GM21367 (cell line): ENCODE data around the gene TTC6.

Source experiments
- ATAC-seq: cut with Tn5 transposase; IDR thresholded peaks from one replicate; pipeline ENCODE4 v1.9.1; 2021; ENCODE audit not compliant: unreplicated experiment

Gene TTC6

DNA sequence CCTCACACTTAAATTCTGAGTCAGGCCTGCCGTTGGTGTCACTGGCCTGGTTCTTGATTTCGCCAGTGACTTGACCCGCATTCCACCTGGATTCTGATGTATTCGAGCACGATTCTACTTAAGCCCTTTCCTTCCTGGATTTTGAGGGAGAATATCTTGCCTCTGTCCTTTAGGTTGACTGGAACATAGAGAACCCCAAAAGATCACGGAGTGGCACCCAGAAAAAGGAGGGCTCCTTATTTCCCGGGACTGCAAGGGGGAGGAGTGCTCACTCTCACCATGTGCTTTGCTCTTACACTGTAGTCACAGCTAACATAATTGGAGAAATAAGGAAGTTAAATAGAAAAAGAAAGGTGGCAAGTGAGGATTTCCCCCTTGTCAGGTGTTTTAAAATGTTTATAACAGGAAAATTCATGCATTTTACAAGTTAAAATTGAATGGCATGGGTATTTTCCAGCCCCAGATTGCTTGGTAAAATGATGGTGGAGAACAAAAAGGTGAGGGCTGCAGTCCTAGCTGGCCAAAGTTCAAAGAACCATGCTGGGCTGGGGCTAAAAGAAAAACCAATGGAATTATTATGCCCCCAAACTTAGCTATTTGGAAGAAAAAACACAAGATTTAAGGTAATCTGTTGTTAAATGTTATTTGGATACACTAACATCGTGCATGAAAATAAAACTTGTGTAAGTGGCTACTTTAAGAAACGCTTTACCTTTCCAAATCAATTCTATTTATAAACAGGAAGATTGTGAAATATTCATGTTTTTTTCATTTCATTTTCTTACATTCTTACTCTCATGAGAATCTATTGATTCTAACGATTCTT lies 9.2 kb upstream of the TTC6 start:
- ATAC-seq: no peak

DNA sequence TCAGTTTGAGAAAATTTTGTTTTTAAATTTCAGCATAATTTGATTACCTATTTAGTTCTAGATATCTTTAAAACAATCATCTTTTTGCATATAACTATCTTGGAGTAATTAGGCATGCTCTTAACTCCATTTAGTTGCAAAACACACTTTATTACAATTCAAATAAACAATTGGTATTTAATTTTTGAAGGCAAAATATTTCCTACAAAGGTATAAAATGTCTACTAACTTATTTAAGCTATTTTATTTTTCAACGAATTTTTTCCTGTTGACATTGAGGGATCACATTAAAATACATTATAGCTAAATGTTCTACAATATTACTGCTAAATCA lies 8.7 kb upstream of the TTC6 start:
- no peak for ATAC-seq

GRCh38 chr14:37587131-37587803 lies 8.2 kb upstream of the TTC6 start:
- no peak for ATAC-seq

DNA sequence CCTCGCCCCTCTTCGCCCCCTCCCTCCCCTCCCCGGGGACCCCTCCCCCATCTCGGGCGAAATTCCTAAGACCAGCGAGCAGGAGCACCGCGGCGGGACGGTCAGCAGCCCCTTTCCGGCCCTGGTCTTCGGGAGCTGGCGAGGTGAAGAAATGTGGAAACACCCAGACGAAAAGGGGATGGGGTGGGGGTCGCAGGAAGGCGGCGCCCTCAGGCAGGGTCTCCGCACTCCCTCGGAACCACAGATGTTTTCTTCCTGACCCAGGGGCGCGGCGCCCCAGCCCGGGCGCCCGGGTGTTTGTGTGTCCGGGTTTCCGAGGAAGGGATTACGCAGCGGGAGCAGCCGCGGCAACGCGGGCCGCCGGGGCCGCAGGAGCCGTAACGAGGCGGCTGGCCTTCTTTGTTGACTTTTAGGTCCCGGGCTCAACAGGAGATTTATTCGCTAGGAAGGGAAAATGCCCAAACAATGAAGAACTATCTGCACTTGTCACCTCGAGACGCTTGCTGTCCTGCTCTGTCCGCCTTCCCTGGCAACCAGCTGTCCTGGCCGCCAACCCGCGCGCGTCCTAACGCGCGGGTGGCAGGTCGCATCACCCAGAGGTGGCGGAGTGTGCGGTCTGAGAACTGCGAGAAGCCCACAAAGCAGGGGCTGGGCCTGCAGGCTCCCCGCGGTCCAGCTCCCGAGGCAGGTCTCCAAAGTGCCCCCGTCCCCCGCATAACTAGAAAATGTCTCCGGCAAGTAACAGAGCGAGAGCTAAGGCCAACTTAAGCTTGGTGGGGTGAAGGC lies 7.4 kb upstream of the TTC6 start:
- no peak for ATAC-seq

DNA sequence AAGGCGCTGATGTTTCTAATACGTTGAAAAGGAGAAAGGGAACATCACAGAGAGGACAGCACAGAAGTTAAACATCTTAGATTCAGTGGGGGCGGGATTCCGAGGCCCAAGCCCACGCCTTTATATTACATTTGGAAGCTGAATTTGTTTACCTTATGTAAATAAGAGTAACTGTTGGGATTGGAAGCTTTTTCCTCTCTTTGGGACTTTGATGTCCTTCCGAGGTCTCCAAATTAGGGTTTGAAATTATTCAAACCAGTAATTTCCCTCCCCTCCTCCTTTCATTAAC lies 6.8 kb upstream of the TTC6 start:
- no peak for ATAC-seq

GRCh38 chr14:37588956-37589714 lies 6.3 kb upstream of the TTC6 start:
- ATAC-seq: no peak

- ATAC-seq: no peak
Measured at GRCh38 chr14:37589715-37590427, 5.6 kb upstream of the TTC6 start.

DNA sequence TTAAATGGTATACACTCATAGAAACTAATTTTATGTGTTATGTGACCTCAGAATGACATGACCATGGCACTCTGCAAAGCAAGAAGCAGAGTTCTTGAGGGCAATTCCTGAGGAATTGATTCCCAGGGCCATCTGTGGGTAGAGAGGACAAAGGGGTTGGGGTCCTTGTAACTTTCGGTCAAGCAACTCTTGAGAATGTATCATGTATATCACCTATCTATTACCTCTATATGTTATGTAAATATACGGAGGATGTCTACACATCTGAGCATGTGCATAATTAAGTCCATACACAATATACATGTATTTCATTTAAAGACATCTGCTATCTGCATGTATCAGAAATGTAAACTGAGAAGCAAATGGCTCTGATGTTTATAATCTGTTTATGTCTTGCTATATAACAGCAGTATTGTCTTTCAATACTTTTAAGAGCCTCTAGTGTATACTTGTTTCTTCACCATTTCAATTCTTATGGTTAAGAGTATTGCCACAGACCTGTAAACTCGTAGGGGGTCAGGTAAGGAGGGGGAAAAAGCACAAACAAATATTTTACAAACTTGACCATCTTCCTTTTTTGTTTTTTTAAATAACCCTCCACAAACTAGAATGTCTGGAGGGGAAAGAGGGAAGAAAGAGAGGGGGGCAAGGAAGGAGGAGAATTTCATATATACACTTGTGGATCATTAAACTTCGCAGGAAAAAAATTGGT lies 4.8 kb upstream of the TTC6 start:
- no peak for ATAC-seq

- no peak for ATAC-seq
Measured at GRCh38 chr14:37591311-37591940, 4.0 kb upstream of the TTC6 start.

- ATAC-seq: no peak
Measured at GRCh38 chr14:37591941-37592481, 3.4 kb upstream of the TTC6 start.

GRCh38 chr14:37592482-37593408 lies 2.7 kb upstream of the TTC6 start:
- no peak for ATAC-seq

DNA sequence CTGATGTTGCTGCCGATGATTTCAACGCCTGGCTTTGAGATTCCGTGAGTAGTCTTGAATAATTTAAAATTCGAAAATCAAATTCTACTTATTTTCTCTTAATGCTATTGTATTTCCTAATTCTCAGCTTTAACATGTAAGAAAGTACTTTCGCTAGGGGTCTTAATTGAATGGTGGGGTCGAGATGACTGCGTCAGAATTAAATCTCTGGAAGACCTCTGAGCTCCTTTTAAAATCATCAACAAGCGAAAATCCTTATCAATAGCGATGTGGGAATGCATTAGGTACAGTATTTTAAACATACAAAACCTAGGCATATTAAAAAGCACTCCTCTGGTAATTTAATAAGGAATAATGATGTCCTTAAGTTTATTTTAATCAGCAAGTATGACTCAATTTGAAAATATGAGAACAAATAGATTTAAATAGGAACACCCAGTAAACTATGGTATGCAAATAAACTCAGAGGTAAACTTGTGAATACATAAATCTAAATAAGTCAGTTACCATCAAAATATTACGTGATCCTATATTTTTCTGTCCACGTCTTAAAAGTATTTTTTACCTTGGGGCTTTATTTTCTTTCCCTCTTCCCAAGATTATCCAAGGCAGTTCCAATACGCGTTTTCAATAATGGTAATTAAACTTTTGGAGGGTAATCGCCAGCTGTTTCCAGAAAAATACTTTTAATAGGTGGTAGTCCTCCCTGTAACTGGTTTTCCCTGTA lies 1.8 kb upstream of the TTC6 start:
- no peak for ATAC-seq

DNA sequence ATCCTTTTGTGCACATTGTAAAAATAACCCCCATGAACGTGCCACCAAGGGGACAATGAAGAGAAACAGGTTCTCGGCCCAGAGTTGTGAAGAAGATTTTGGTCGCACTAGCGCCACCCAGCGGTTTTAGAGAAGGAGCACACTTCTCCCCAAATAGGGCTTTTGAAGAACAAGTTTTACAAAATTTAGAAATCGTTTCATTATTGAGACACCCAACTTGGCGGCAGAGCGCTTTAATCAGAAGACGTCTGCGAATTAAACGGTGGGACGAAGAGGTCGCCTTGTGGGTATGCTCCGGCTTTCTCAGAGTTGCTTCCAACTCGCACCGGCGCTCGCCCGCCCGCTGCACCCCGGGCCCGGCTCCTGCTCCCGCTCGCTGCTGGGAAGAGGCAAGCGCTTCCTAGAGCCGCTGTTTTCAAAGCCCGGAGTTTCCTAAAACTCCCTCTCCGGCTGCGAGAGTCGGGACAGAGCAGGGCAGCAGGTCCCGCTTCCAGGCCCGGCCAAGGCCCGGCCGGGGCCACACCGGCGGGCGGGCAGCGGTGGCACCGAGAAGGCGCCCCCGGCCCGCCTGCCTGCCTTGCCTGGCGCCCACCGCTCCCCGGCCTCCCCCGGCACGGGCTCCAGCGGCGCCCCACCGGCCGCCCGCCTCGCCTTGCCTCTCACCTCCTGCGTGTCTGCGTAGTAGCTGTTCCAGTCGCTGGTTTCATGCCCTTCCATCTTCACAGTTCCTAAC lies 1.0 kb upstream of the TTC6 start:
- peak; percentile 42 for ATAC-seq

- peak; percentile 61 for ATAC-seq
Measured at GRCh38 chr14:37595809-37596621, 586 bp downstream of the TTC6 start.

DNA sequence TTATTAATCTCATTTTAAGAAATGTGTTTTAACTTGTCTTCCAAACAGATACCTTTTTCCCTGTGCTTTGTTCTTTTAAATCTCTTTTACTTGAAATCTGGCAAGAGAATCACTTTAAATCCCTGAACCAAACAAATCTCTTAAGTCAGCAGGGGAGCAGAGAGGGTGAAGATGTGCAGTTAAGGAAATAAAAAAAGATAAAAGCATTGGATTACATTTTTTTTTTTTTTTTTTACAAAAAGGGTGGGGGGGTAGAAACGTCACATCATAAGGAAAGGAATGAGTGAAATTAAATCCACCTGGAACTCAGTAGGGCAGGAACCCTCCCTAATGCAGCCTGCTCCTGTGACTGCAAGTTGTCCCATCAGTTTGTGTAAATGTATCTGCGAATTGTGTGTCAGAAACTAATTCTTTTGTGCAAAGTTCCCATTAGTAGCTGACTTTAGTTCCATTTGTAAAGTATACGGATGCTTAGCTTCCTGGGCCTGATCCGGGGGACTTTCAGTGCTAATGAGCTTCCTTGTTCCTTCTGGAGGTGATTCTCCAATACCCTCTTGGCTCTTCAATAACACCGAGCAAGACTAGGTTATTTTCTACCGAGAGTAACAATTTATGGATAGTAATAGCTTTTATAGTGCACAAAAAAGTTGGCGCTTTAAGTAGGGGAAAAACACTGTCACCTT lies 1.5 kb downstream of the TTC6 start:
- no peak for ATAC-seq

GRCh38 chr14:37597538-37597913 lies 2.1 kb downstream of the TTC6 start:
- no peak for ATAC-seq
